ENCODE results near the gene GATAD2A. TPM values are rescaled to one million over a fixed set of nuclear protein-coding genes. Genes with fewer than 3 reads are reported as not detected.
"Not testable (repeated sequence)": the region's sequence is repeated elsewhere in the genome, so short reads cannot be mapped to it uniquely, and the experiment has no call there.

GATAD2A gene
- total and polyA plus RNA-seq, 10 of the 15 experiments (the other 5 are each of a cell fraction or from before 2014, with no cell fraction given) = 2.6 to 173 (median 32.0) TPM

- H3K27ac ChIP-seq (ENCODE audit: control insufficient read depth, insufficient read depth) = no peak overlapping the region
- no peak overlapping the region for H3K9ac ChIP-seq (ENCODE audit: control insufficient read depth, insufficient read depth, low read length)
- CTCF ChIA-PET = interaction anchor here (0.7 to 3.0 kb wide), 5 partner anchors 10 to 111 kb away, joined by 3 to 13 read pairs (median 3); no protein-coding TSS in a partner anchor
- DNase-seq (ENCODE audit: low read depth, low spot score) (no peak), ATAC-seq (no peak), FAIRE-seq (no peak)
- no TSS peak for BruUV-seq (replicated peaks)
- SMC1A ChIA-PET (ENCODE audit: uncharacterized antibody, unreplicated experiment) = interaction anchor here (1.0 kb wide), 1 partner anchor 110 kb away, joined by 7 read pairs; no protein-coding TSS in a partner anchor
- RAD21 ChIA-PET (ENCODE audit: unreplicated experiment) = interaction anchor here (1.0 to 1.9 kb wide), 3 partner anchors 26 to 111 kb away, joined by 3 to 6 read pairs (median 5); partner anchors contain the start of gene GATAD2A
- WGBS (ENCODE audit: insufficient coverage, insufficient replicate concordance, low lambda C conversion rate, missing lambda C conversion rate) = 63% methylated on average over 2 of the region's 2 CpGs
- no peak overlapping the region for H2AFZ ChIP-seq (ENCODE audit: control insufficient read depth, low read depth, low read length)
- TF ChIP-seq NKRF (conservative IDR thresholded peaks at IDR 0.05) (no peak), HSF1 (IDR thresholded peaks at IDR 0.05; ENCODE audit: low read depth, low read length) (no peak), ELK1 (IDR thresholded peaks at IDR 0.05; ENCODE audit: low read depth, low read length) (no peak), RAD51 (IDR thresholded peaks at IDR 0.05) (no peak), PAX8 (IDR thresholded peaks at IDR 0.05) (no peak), SMAD1 (IDR thresholded peaks at IDR 0.05; ENCODE audit: low read depth, partially characterized antibody) (no peak), ZNF274 (IDR thresholded peaks at IDR 0.05; ENCODE audit: insufficient read depth, insufficient read length) (no peak), SIX5 (IDR thresholded peaks at IDR 0.05; ENCODE audit: low read depth, low read length, severe bottlenecking) (no peak)
- no peaks in the 10 kb centered on the region for H3K27me3 ChIP-seq (replicated peaks in 1 of 2; ENCODE audit: control insufficient read depth in 2 of 2, insufficient read depth in 2 of 2, low read length in 1 of 2)
- H3K4me1 ChIP-seq (ENCODE audit: control insufficient read depth, insufficient read depth, low read length) = peaks cover 7% of the 10 kb centered on the region
- no peaks in the 10 kb centered on the region for H3K9me3 ChIP-seq (replicated peaks; ENCODE audit: control insufficient read depth, insufficient read depth, low read length)
- no peaks in the 10 kb centered on the region for H4K20me1 ChIP-seq (ENCODE audit: control insufficient read depth, insufficient read depth)
- H3K36me3 ChIP-seq (ENCODE audit: control insufficient read depth in 2 of 2, insufficient read depth in 2 of 2, low read length in 1 of 2) = no peaks in the 10 kb centered on the region
- H3K79me2 ChIP-seq (ENCODE audit: control insufficient read depth, insufficient read depth, low read length) = no peaks in the 10 kb centered on the region
- no peak overlapping the region for H3K4me2 ChIP-seq (ENCODE audit: control insufficient read depth, insufficient read depth)
- POLR2A ChIA-PET = interaction anchor here (0.7 to 1.3 kb wide), 2 partner anchors 15 to 820 kb away, joined by 4 to 5 read pairs; no protein-coding TSS in a partner anchor
- in situ Hi-C loops (cut with MboI) (no loop called here), intact Hi-C loops (cut with micrococcal nuclease; ENCODE audit: unreplicated experiment) (no loop called here)
- no peak overlapping the region for H3K4me3 ChIP-seq
These were observed 25.9 kb upstream of the GATAD2A start for GRCh38 chr19:19379527-19379926.

GRCh38 chr19:19380316-19380715 lies 25.2 kb upstream of the GATAD2A start:
- H2AFZ ChIP-seq (ENCODE audit: control insufficient read depth, low read depth, low read length); BruUV-seq (replicated peaks); ATAC-seq; H3K36me3 ChIP-seq (ENCODE audit: control insufficient read depth in 2 of 2, insufficient read depth in 2 of 2, low read length in 1 of 2); H3K27ac ChIP-seq (ENCODE audit: control insufficient read depth, insufficient read depth); H3K27me3 ChIP-seq (replicated peaks in 1 of 2; ENCODE audit: control insufficient read depth in 2 of 2, insufficient read depth in 2 of 2, low read length in 1 of 2); H3K4me3 ChIP-seq; DNase-seq (ENCODE audit: low read depth, low spot score); H3K4me2 ChIP-seq (ENCODE audit: control insufficient read depth, insufficient read depth); H3K9me3 ChIP-seq (replicated peaks; ENCODE audit: control insufficient read depth, insufficient read depth, low read length); H3K4me1 ChIP-seq (ENCODE audit: control insufficient read depth, insufficient read depth, low read length); H3K79me2 ChIP-seq (ENCODE audit: control insufficient read depth, insufficient read depth, low read length); intact Hi-C loops (cut with micrococcal nuclease; ENCODE audit: unreplicated experiment); H3K9ac ChIP-seq (ENCODE audit: control insufficient read depth, insufficient read depth, low read length); FAIRE-seq; in situ Hi-C loops (cut with MboI); H4K20me1 ChIP-seq (ENCODE audit: control insufficient read depth, insufficient read depth): not testable (repeated sequence)
- ChIA-PET SMC1A (ENCODE audit: uncharacterized antibody, unreplicated experiment) (interaction anchor here (0.6 to 1.5 kb wide), 3 partner anchors 25 to 109 kb away, joined by 3 to 4 read pairs (median 3); partner anchors contain the start of gene GATAD2A), POLR2A (interaction anchor here (1.3 kb wide), 1 partner anchor 16 kb away, joined by 4 read pairs; no protein-coding TSS in a partner anchor), RAD21 (ENCODE audit: unreplicated experiment) (interaction anchor here (1.3 to 1.9 kb wide), 2 partner anchors 25 to 110 kb away, joined by 5 to 6 read pairs; partner anchors contain the start of gene GATAD2A), CTCF (interaction anchor here (0.7 to 1.0 kb wide), 3 partner anchors 11 to 27 kb away, joined by 3 read pairs; no protein-coding TSS in a partner anchor)
- WGBS (ENCODE audit: insufficient coverage, insufficient replicate concordance, low lambda C conversion rate, missing lambda C conversion rate) = 81% methylated on average over 12 of the region's 12 CpGs

Data from GM12878 (cell line).